Glutamatergic neuron (in vitro differentiated cells): ENCODE measurements around the gene POLDIP3. TPM values are rescaled to one million over a fixed set of nuclear protein-coding genes. Genes with fewer than 3 reads are reported as not detected.
"Not testable (repeated sequence)": the region's sequence is repeated elsewhere in the genome, so short reads cannot be mapped to it uniquely, and the experiment has no call there.

Source experiments
- DNase-seq: peaks from one replicate; pipeline ENCODE4 v3.0.0; 2022
- H3K27ac Mint-ChIP-seq: one replicate; pipeline ENCODE4 v1.8.0; 2020; ENCODE audit warnings: mild to moderate bottlenecking, mixed read lengths, inconsistent platforms; ENCODE audit not compliant: unreplicated experiment
- H3K27me3 Mint-ChIP-seq: one replicate; pipeline ENCODE4 v1.8.0; 2020; ENCODE audit warnings: mild to moderate bottlenecking, moderate library complexity, mixed read lengths, inconsistent platforms; ENCODE audit not compliant: unreplicated experiment
- H3K36me3 Mint-ChIP-seq: one replicate; pipeline ENCODE4 v1.8.0; 2020; ENCODE audit warnings: mild to moderate bottlenecking, mixed read lengths, inconsistent platforms; ENCODE audit not compliant: unreplicated experiment
- H3K4me1 Mint-ChIP-seq: one replicate; pipeline ENCODE4 v1.8.0; 2020; ENCODE audit warnings: mild to moderate bottlenecking, low read depth, mixed read lengths, inconsistent platforms; ENCODE audit not compliant: unreplicated experiment
- H3K4me3 Mint-ChIP-seq: one replicate; pipeline ENCODE4 v1.8.0; 2020; ENCODE audit warnings: mild to moderate bottlenecking, mixed read lengths, inconsistent platforms; ENCODE audit not compliant: unreplicated experiment
- H3K9me3 Mint-ChIP-seq: one replicate; pipeline ENCODE4 v1.8.0; 2020; ENCODE audit warnings: mild to moderate bottlenecking, moderate library complexity, mixed read lengths, inconsistent platforms; ENCODE audit not compliant: unreplicated experiment
- CTCF ChIP-seq: fragments of 200-600 bp; sonication (generic); IDR thresholded peaks from one replicate; pipeline ENCODE4 v1.5.0; 2021; ENCODE audit not compliant: partially characterized antibody, unreplicated experiment
- total RNA-seq: library from RNA; stranded (reverse); fragmentation: NEBNext Ultra II Directional; extraction: Animal tissue kit (Norgen Biotek cat#: 25700); gene quantifications from one replicate; pipeline ENCODE4 v1.2.1, GENCODE V29; 2021; ENCODE audit not compliant: unreplicated experiment

Gene POLDIP3
- total RNA-seq, 1 donor from 2014 or later: 52.8 TPM

DNA sequence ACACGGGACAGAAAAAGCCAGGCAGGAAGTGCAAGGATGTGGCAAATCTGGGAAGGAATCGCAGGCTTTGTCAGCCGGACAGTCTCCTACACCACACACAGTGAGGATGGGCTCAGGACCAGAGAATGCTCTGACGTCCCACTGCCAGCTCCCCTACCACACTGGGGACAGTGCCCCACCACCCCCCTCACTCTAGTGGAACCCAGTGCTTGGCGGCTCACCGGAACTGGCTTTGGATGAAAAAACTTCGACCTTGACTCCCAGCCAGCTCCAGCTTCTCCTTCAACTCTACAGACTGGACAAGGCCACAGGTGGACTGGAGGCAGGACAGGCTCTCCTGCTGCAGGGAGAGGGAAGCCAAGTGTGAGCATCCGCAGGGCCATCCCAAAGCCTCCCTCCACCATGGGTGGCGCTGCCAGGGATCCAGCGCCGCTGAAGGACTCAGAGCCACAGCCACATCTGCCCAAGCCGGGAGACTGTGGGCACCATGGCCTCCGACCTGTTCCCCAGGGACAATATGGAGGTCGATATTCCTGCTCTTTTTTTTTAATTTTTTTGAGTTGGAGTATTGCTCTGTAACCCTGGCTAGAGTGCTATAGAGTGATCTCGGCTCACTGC is 37.0 kb downstream of the POLDIP3 start:
- Mint-ChIP-seq H3K36me3 (no peaks in the 10 kb centered on the region), H3K4me1 (peaks cover 6% of the 10 kb centered on the region), H3K27ac (no peak overlapping the region), H3K27me3 (no peaks in the 10 kb centered on the region), H3K4me3 (no peak overlapping the region), H3K9me3 (peaks cover 2% of the 10 kb centered on the region)
- no peak for TF ChIP-seq CTCF
- DNase-seq: no peak

- H3K4me1 Mint-ChIP-seq, H3K9me3 Mint-ChIP-seq, DNase-seq, H3K27ac Mint-ChIP-seq, H3K27me3 Mint-ChIP-seq, H3K4me3 Mint-ChIP-seq, H3K36me3 Mint-ChIP-seq: not testable (repeated sequence)
These were observed 37.5 kb downstream of the POLDIP3 start for GRCh38 chr22:42577141-42577540.

GRCh38 chr22:42575996-42576574 is 38.6 kb downstream of the POLDIP3 start:
- H3K4me3 Mint-ChIP-seq, H3K9me3 Mint-ChIP-seq: not testable (repeated sequence)

GRCh38 chr22:42574468-42574867 is 40.2 kb downstream of the POLDIP3 start:
- not testable (repeated sequence) for H3K27me3 Mint-ChIP-seq, H3K4me1 Mint-ChIP-seq, H3K4me3 Mint-ChIP-seq, DNase-seq, H3K9me3 Mint-ChIP-seq, H3K27ac Mint-ChIP-seq, H3K36me3 Mint-ChIP-seq

More at GRCh38 chr22:42575996-42576574, 38.6 kb downstream of the POLDIP3 start:
- not testable (repeated sequence) for H3K36me3 Mint-ChIP-seq, H3K4me1 Mint-ChIP-seq, DNase-seq, H3K27ac Mint-ChIP-seq, H3K27me3 Mint-ChIP-seq

DNA sequence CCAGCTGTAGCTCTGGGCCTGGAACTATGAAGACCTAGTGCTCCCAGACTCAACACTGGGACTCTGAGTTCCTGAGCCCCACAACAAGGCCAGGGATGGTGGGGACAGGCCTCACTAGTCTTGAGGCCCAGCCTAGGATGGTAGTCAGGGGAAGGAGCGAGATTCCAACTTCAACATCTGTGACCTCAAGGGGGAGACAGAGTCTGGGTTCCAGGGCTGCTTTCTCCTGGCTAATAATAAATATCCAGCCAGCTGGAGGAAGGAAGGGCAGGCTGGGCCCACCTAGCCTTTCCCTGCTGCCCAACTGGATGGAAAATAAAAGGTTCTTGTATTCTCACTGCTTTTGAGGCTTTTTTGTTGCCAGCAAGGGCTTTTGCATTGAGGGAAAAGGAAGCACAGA is 40.6 kb downstream of the POLDIP3 start:
- not testable (repeated sequence) for H3K36me3 Mint-ChIP-seq, H3K27me3 Mint-ChIP-seq, H3K27ac Mint-ChIP-seq, DNase-seq, H3K4me3 Mint-ChIP-seq, H3K4me1 Mint-ChIP-seq, H3K9me3 Mint-ChIP-seq

GRCh38 chr22:42571068-42571467 is 43.6 kb downstream of the POLDIP3 start:
- not testable (repeated sequence) for H3K4me3 Mint-ChIP-seq, H3K27ac Mint-ChIP-seq, H3K9me3 Mint-ChIP-seq, H3K27me3 Mint-ChIP-seq, DNase-seq, H3K36me3 Mint-ChIP-seq, H3K4me1 Mint-ChIP-seq

DNA sequence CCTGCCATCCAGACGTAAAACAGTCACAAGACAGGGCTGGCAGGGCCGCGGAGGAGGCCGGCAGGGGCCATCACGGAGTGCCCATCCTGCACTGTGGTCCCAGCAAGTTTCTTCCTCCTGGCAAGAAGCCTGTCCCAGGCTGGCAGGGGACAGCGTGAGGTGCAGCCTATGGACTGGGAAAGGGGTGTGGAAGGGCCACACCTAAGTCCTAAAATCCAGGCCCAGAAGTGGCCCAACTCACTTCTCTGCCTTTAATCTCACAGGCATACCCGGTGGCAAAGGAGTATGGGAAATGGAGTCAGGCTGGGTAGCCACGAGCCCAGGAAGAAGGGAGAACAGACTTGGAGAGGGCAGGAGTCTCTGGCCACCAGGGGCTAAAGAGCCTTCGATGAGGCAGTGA is 44.1 kb downstream of the POLDIP3 start:
- DNase-seq, H3K27me3 Mint-ChIP-seq, H3K36me3 Mint-ChIP-seq, H3K27ac Mint-ChIP-seq, H3K9me3 Mint-ChIP-seq, H3K4me1 Mint-ChIP-seq, H3K4me3 Mint-ChIP-seq: not testable (repeated sequence)

- not testable (repeated sequence) for H3K27ac Mint-ChIP-seq, H3K9me3 Mint-ChIP-seq, DNase-seq, H3K4me3 Mint-ChIP-seq, H3K4me1 Mint-ChIP-seq, H3K27me3 Mint-ChIP-seq, H3K36me3 Mint-ChIP-seq
These were observed 46.7 kb downstream of the POLDIP3 start for GRCh38 chr22:42567950-42568349.
